HT1080 (cell line): ENCODE measurements around the gene EYA2. TPM values are rescaled to one million over a fixed set of nuclear protein-coding genes. Genes with fewer than 3 reads are reported as not detected.

Source experiments
- DNase-seq: peaks from one replicate; pipeline ENCODE4 v3.0.0-alpha.2; 2015; ENCODE audit warnings: low read depth
- total RNA-seq: library from RNA; depleted of rRNA; stranded (reverse); fragments of >200 nt; shearing (Covaris generic); gene quantifications from 2 replicates; pipeline ENCODE4 v1.2.3, GENCODE V29; 2014

EYA2 gene
- total RNA-seq, 1 experiment from 2014 or later, result not detected

- no peak for DNase-seq
Measured at GRCh38 chr20:46999801-47000465, 105.3 kb downstream of the EYA2 start.

- DNase-seq, result no peak
Measured at GRCh38 chr20:47003223-47003622, 108.6 kb downstream of the EYA2 start.

- no peak for DNase-seq
Measured at GRCh38 chr20:47004179-47004578, 109.5 kb downstream of the EYA2 start.

GRCh38 chr20:47007826-47008655 is 113.4 kb downstream of the EYA2 start:
- no peak for DNase-seq

- no peak for DNase-seq
Measured at GRCh38 chr20:47008842-47009518, 114.3 kb downstream of the EYA2 start.

GRCh38 chr20:47009784-47010183 is 115.1 kb downstream of the EYA2 start:
- DNase-seq, result no peak

- DNase-seq, result no peak
Measured at GRCh38 chr20:47011984-47012383, 117.3 kb downstream of the EYA2 start.

GRCh38 chr20:47013606-47014005 is 119.0 kb downstream of the EYA2 start:
- no peak for DNase-seq

GRCh38 chr20:47016068-47016664 is 121.5 kb downstream of the EYA2 start:
- no peak for DNase-seq

- DNase-seq, result no peak
Measured at GRCh38 chr20:47018381-47018780, 123.7 kb downstream of the EYA2 start.

GRCh38 chr20:47019121-47019824 is 124.6 kb downstream of the EYA2 start:
- DNase-seq, result no peak

- DNase-seq, result no peak
Measured at GRCh38 chr20:47020231-47020630, 125.6 kb downstream of the EYA2 start.

GRCh38 chr20:47021850-47022249 is 127.2 kb downstream of the EYA2 start:
- no peak for DNase-seq

GRCh38 chr20:47024461-47024937 is 129.9 kb downstream of the EYA2 start:
- DNase-seq, result no peak

- no peak for DNase-seq
Measured at GRCh38 chr20:47027042-47027441, 132.4 kb downstream of the EYA2 start.

GRCh38 chr20:47027456-47027855 is 132.8 kb downstream of the EYA2 start:
- no peak for DNase-seq

GRCh38 chr20:47028487-47028886 is 133.8 kb downstream of the EYA2 start:
- DNase-seq, result no peak

- DNase-seq, result no peak
Measured at GRCh38 chr20:47029845-47030244, 135.2 kb downstream of the EYA2 start.

GRCh38 chr20:47030271-47030810 is 135.7 kb downstream of the EYA2 start:
- no peak for DNase-seq

- no peak for DNase-seq
Measured at GRCh38 chr20:47031004-47031403, 136.4 kb downstream of the EYA2 start.

- DNase-seq, result no peak
Measured at GRCh38 chr20:47031821-47032220, 137.2 kb downstream of the EYA2 start.
